Kidney capillary endothelial cell (primary cell): ENCODE measurements around the gene UBE4B.
A peak's percentile ranks its signal among the peaks of the same experiment; 100 is the strongest.

ENCODE experiments used
- DNase-seq: peaks from one replicate; pipeline ENCODE4 v3.0.0-alpha.2; 2018; ENCODE audit warnings: low spot score

The UBE4B gene

GRCh38 chr1:10042746-10043145 is 10.0 kb downstream of the UBE4B start:
- no peak for DNase-seq

DNA sequence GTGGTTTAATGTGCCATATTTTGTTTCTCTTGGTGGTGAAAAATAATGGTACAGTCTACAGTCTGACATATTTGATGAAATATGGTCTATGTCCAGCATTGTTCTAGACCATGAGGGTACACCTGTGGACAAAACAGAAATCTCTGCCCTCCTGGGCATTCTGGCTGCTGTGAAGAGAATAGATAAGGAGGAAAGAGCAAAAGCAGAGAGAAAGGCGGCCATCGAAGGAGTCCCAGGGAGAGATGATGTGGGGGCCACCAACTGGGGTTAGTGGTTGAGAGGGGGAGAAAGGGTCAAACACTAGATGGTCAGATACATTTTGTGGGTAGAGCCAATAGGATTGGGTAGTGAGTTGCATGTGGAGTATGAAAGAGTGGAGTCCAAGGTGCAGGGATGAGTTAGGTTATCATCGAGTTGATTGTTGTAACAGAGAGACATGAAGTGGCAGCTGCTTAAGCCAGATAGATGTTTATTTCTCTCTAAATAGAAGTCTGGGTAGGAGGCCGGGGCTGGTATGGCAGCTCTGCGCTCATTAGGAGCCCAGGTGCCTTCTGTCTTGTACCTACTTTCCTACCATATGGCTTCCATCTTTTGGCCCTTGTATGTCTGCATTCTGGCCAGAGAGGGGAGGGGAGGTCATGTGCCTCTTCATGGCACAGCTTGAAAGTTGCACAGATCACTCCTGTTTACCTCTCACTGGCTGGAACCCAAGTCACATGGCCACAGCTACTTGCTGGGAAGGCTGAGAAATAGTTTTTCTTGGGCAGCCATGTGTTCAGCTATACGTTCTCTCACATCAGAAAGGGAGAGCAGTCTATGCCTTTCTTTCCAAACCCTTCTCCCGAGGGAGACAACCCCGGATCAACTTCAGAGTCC is 13.0 kb downstream of the UBE4B start:
- no peak for DNase-seq

DNA sequence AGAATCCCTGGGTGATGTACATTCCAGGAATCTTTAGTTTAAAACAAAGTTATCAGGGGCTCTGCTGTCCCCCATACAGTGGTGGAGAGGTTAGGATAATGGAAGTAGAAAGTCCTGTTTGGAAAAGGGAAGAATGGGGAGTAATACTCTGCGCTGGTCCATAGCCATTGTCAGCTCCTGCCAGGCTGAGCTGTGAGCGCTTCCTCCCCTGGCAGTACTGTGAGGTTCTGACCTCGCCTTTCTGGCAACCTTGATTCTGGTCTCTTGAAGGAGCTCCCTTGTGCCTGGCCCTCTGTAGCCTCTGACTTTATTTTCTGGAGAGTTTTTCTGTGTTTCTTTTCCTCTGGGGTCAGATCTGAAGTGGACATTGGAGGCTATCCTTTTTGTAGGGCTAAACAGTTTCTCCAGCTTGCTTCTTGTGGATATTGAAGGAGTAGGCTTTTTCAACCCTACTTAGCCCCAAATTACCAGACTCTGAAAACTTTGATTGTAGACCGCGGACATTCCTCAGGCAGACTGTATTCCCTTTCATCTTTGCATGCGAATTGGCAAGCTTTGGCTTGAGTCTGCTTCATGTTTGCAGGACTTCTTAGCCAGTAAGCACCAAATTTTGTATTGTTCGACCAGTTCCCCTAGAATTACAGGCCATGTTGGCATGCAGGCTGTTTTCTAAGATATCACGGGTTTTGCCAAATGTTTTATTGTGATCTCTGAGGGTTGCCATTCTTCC is 13.8 kb downstream of the UBE4B start:
- no peak for DNase-seq

DNA sequence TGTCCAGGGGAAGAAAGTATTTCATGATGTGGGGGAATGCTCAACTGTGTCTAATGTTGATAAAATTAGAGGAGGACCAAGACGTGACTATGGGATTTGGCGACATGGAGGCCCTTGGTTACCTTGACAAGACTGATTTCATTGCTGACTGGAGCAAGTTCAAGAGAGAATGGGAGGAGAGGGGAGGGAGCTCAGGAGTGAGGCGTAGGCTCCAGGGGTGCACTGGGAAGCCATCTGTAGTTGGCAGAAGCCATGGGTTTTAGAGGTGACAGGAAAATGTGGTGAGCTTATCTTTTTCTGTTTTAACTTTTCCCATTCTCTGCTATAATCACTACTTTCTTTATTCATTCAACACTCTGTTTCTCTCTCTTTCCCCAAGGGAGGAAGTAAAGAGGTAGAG is 15.8 kb downstream of the UBE4B start:
- no peak for DNase-seq

DNA sequence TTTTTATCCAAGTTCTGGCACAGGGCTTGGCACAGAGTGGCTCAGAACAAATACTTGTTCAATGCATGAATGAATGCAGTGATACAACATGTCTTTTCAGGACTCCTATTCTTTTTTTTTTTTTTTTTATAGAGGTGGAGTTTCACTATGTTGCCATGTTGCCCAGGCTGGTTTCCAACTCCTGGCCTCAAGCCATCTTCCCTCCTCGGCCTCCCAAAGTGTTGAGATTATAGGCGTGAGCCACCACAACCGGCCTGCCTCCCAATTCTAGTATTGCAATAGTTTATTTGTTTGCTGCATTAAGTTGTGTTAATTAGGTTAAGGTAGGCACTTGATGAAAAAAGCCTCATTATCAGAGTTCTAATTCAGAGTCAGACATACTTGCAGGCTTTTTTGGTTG is 17.9 kb downstream of the UBE4B start:
- DNase-seq = no peak

DNA sequence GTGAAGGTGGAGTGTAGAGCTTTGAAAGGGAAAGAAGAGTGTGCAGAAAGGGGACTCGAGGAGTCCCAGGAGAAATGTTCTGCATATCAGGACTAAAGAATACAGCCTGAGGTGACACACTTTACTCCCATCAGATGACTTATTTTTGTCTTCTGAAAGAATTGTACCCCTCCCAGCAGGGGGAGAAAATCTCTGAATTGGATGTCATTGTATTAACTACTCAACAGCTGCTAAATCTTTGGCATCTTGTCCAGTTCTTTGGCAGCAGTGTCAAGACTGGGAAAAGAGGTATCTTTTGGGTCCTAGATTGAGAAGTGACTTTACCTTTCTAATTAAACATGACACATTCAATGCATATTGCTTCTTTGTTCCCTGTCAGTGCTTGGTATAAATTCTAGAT is 18.9 kb downstream of the UBE4B start:
- no peak for DNase-seq

GRCh38 chr1:10052347-10052746 is 19.6 kb downstream of the UBE4B start:
- no peak for DNase-seq

DNA sequence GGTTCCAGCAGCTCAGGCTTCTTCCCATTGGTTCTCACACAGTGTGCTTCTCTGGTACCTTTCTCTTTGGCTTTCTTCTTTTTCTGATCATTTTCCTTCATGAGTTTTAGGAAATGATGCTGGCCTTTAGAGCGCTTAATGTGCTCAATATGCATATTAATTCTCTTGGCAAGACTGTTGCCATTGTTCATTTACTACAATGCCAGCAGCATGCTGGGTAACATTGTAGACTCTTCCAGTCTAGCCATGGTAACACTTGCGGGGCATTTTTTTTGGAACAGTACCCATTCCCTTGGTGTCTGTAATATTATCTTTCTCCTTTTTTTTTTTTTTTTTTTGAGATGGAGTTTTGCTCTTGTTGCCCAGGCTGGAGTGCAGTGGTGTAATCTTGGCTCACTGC is 21.7 kb downstream of the UBE4B start:
- no peak for DNase-seq

- DNase-seq = no peak
Measured at GRCh38 chr1:10056599-10056987, 23.8 kb downstream of the UBE4B start.

DNA sequence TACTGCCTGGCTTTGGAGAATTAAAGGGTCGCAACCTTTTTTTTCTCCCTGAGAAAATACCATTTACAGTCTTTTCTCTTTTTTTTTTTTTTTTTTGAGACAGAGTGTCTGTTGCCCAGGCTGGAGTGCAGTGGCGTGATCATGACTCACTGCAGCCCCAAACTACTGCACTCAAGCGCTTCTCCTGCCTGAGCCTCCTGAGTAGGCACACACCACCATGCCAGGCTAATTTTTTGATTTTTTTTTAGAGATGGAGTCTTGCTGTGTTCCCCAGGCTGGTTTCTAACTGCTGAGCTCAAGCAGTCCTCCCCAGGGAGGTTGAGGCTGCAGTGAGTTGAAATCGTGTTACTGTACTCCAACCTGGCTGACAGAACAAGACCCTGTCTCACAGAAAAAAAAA is 24.6 kb downstream of the UBE4B start:
- DNase-seq = no peak

DNA sequence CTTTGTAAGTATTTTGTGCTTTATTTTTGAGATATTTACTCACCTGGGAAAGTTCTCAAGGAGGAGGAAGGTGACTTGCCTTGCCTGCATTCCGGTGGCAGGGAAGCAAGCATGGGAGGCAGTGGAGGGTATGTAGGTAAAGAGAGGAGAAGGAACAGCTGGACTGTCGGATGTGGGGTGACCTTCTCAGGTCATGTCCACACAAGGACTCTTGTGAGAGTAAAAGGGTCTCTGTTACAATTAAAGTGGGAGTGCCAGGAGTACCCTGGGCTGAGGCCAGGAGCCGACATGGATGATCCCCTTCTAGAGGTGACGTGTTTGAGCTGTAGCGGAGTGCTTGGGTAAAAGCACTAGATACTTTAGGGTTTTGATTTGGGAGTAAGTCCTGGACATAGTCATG is 25.0 kb downstream of the UBE4B start:
- DNase-seq = no peak

DNA sequence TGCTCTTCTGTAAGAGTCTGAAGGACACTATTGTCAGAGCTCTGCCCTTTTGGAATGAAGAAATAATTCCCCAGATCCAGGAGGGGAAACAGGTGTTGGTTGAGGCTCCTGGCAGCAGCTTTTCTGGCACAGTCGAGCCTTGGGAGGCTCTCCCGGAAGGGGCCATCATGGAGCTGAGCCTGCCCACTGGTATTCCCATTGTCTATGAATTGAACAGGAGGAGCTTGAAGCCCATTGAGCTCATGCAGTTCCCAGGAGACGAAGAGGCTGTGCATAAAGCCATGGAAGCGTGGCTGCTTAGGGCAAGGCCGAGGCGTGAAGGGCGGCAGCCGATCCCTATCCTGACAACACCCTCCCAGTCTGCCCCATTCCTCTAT is 26.6 kb downstream of the UBE4B start:
- no peak for DNase-seq

- no peak for DNase-seq
Measured at GRCh38 chr1:10060311-10061100, 27.7 kb downstream of the UBE4B start.

DNA sequence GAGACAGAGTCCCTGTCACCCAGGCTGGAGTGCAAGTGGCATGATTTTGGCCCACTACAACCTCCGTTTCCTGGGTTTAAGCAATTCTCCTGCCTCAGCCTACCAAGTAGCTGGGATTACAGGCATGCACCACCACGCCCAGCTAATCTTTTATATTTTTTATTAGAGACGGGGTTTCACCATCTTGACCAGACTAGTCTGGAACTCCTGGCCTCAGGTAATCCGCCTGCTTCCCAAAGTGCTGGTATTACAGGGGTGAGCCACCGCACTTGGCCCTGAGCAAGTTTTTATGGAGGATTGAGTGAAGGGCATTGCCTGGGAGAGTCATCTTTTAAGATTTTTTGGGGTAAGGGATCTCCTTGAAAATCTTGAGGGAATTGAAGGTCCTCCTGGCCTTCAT is 28.5 kb downstream of the UBE4B start:
- DNase-seq = no peak

DNA sequence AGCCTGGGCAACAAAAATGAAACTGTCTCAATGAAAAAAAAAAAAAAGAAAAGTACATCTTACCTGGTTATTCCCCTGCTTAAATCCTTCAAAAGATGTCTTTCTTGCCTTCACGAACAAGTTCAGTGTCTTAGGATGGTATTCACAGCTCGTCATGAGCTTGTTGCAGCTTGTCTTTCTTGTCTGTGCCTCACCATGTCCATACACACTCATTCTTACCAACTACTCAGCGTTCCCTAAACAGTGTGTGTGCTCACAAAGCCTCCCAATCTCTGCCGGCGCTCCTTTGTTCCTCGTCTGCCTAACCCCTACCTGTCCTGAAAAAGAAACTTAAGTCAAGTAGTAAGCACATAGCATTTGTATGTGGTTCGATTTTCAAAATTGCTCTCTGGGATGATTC is 31.1 kb downstream of the UBE4B start:
- no peak for DNase-seq

DNA sequence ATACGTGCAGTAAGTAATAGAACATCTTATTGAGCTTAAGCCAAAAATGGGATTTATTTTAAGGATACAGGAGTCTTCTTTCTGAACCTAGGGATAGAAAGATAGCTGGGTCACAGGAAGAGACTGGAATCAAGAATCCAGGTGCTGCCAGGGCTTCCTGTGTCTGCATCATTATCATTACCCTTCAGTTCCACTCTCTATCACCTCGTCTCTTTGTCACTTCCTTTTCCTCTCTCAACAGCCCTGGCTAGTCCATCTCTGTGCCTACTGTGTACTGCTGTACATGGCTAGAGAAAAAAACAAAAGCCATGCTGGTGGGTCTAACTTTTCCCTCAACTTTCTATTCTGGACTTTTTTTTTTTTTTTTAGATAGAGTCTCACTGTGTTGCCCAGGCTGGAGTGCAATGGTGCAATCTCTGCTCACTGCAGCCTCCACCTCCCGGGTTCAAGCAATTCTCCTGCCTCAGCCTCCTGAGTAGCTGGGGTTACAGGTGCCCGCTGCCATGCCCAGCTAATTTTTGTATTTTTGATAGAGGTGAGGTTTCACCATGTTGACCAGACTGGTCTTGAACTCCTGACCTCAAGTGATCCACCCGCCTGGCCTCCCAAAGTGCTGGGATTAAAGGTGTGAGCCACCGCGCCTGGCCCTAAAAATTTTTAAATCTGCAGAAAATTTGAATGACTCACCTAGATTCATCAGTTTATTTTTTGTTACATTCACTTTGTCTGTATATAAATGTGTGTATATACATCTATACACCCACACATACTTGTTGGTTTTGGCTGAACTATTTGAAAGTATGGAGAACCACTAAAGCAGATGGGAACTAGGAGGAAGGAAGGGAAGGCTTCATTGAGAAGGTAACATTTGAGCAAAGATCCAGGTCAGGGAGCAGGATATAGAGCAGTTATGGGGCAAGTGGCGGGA is 31.9 kb downstream of the UBE4B start:
- DNase-seq = peak; percentile 41

DNA sequence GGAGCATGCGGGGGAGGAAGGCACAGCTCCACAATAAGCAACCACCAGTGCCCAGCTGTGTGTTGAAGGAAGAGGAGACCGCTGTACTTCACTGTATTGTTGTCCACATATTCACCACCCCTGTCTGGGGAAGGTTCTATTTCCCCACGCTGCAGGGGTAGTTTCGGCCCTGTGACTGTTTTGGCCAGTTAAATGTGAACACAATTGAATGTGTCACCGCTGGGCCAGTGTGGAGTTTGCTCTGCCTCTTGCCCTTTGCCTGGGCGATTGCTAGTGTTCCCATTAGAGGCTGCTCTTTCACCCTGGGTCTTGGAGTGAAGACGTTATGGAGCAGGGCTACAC is 32.6 kb downstream of the UBE4B start:
- peak; percentile 36 for DNase-seq

DNA sequence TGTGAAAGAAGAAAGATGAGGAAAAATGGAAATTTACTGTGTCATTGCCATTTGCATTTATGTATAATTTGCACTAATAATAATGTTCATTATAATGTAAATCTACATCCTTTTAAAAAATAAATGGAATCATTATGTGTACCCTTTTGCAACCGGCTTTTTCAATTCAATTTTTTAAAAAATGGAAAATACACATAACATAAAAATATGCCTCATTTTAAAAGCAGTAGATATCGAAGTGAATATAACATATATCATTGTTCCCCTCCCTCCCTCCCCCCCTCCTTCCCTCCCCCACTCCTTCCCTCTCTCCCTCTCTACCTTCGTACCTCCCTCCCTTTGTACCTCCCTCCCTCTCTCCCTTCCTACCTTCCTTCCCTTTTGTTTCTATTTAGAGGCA is 33.0 kb downstream of the UBE4B start:
- DNase-seq = no peak

GRCh38 chr1:10068605-10069294 is 36.0 kb downstream of the UBE4B start:
- DNase-seq = no peak

DNA sequence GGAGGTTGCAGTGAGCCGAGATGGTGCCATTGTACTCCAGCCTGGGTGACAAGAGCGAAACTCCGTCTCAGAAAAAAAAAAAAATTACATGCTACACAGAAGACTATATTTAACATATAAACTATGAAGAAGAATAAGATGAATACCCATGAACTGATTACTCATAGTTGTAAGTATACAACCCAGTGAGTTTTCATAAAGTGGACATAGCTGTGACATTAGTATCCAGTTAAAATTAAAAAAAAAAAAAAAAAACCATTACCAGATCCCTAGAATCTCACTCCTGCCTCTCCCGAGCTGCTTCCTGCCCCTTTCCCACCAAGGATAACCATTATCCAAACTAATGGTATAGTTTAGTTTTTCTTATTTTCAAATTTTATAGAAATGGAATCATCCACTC is 37.4 kb downstream of the UBE4B start:
- no peak for DNase-seq

DNA sequence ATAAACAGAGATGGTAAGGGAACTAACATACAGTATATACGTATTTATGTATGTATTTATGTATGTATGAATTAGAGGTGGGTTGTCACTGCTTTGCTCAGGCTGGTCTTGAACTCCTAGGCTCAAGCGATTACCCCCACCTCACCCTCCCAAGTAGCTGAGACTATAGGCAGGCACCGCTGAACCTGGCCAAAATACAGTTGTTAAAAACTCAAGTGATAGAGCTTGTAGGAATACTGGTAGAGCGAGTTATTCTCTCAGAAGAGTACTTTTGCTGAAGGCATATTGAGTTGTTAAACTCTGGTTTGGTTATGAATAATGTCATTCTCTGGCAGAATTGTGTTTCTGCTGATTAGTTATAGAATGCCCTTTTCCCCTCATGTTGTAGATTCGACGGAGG is 38.9 kb downstream of the UBE4B start:
- no peak for DNase-seq
